DMS53 treated with DMSO at 0.1 percent for 48 hours (cell line): ENCODE measurements around the gene LTBP1.
"Not testable (repeated sequence)": the region's sequence is repeated elsewhere in the genome, so short reads cannot be mapped to it uniquely, and the experiment has no call there.

Source experiments
- DNase-seq: peaks from one replicate; lab custom pipeline; 2025; ENCODE audit not compliant: unreplicated experiment; lab: John Stamatoyannopoulos, UW

LTBP1 gene

GRCh38 chr2:33034784-33035183 is 88.0 kb downstream of the LTBP1 start:
- DNase-seq = no peak

GRCh38 chr2:33038230-33038629 is 91.5 kb downstream of the LTBP1 start:
- no peak for DNase-seq

DNA sequence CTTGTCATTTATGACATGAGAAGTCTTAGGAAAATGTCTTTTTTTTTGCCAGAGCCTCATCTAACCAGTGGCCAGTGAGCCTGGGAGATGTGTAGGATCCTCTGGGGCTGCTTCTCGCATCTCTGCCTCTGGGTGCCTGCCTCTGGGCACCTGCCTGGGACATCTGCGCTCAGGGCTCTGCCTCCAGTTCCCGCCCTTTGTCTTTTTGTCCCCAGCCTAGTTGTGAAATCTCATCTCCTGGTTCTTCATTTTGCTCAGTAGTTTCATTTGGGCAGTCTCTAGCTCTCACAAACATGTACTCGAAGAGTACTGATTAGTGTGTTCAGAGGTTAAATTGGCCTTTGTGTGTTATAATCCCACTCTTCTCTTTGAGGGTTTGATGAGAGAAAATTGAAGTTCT is 92.0 kb downstream of the LTBP1 start:
- no peak for DNase-seq

GRCh38 chr2:33040541-33040940 is 93.8 kb downstream of the LTBP1 start:
- DNase-seq = no peak

GRCh38 chr2:33042265-33042664 is 95.5 kb downstream of the LTBP1 start:
- no peak for DNase-seq

- DNase-seq = no peak
These were observed 96.1 kb downstream of the LTBP1 start for GRCh38 chr2:33042819-33043218.

GRCh38 chr2:33047939-33048338 is 101.2 kb downstream of the LTBP1 start:
- no peak for DNase-seq

- DNase-seq = no peak
These were observed 105.0 kb downstream of the LTBP1 start for GRCh38 chr2:33051586-33052360.

- no peak for DNase-seq
These were observed 105.6 kb downstream of the LTBP1 start for GRCh38 chr2:33052361-33052735.

GRCh38 chr2:33052795-33053194 is 106.0 kb downstream of the LTBP1 start:
- DNase-seq = not testable (repeated sequence)

DNA sequence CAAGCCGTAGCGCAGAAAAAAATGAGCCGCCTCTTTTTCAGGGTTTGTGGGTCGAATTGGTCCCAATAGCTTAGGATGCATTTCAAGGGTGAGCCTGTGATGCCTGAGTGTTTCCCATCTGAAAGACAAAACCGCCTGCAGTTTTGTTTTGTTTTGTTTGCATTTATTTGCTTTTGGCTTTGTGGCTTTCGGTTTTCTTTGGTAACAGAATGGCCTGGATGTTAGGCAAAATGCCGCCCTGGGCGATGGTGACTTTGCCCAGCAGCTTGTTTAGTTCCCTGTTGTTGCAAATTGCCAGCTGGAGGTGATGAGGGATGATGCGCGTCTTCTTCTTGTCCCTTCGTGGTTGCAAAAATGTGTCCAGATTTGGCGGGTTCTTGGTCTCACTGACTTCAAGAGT is 109.4 kb downstream of the LTBP1 start:
- DNase-seq = no peak

GRCh38 chr2:33057307-33058028 is 110.7 kb downstream of the LTBP1 start:
- not testable (repeated sequence) for DNase-seq

DNA sequence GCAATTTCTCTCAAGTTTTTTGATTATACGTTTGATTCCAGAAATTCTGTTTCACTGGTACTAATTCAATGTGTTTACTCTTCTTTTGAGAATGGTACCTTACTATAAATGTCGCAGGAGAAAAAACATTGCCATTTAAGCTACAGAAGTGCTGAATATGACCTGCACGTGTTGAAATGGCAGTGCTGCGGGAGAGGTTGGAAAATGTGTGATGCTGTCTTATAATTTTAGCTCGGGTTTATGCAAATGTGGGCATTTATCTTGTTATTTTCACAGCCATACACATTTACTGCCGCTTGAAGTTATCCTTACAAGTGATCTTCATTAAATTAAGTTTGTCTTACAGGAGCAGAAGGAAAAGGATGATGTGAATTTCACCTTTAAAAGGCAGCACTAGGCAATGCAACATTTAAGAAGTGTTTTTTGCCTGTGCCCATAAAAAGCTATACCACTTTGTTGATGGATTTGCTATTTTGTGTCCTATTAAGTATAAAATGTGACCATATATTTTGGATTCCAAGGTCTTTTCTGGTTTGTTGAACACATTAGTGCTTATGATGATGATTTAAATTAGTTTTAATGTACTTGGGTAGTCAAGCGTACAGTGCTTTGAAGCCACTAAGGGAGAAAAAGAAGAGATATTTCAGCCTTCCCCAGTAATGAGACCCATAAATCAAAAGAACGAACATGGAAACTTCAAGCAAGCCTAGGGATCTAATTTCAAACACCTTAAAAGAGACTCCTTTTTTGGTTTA is 112.1 kb downstream of the LTBP1 start:
- DNase-seq = no peak

- no peak for DNase-seq
These were observed 112.9 kb downstream of the LTBP1 start for GRCh38 chr2:33059471-33060156.

- no peak for DNase-seq
These were observed 113.7 kb downstream of the LTBP1 start for GRCh38 chr2:33060405-33060804.

- DNase-seq = no peak
These were observed 116.0 kb downstream of the LTBP1 start for GRCh38 chr2:33062665-33063250.

GRCh38 chr2:33064349-33064801 is 117.6 kb downstream of the LTBP1 start:
- no peak for DNase-seq

GRCh38 chr2:33067598-33067997 is 120.8 kb downstream of the LTBP1 start:
- no peak for DNase-seq

DNA sequence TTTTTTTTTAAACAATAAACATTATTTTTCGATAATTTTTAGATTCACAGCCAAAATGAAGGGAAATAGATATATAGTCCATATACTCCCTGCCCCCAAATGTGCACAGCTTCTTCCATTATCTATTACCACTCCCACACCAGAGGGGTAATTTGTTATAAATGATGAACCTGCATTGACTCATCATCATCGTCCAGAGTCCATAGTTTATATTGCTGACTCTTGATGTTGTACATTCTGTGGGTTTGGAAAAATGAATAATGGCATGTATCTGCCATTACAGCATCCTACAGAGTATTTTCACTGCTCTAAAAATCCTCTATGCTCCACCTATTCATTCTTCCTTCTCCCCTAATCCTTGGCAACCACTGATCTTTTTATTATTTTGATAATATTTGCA is 121.5 kb downstream of the LTBP1 start:
- DNase-seq = no peak

DNA sequence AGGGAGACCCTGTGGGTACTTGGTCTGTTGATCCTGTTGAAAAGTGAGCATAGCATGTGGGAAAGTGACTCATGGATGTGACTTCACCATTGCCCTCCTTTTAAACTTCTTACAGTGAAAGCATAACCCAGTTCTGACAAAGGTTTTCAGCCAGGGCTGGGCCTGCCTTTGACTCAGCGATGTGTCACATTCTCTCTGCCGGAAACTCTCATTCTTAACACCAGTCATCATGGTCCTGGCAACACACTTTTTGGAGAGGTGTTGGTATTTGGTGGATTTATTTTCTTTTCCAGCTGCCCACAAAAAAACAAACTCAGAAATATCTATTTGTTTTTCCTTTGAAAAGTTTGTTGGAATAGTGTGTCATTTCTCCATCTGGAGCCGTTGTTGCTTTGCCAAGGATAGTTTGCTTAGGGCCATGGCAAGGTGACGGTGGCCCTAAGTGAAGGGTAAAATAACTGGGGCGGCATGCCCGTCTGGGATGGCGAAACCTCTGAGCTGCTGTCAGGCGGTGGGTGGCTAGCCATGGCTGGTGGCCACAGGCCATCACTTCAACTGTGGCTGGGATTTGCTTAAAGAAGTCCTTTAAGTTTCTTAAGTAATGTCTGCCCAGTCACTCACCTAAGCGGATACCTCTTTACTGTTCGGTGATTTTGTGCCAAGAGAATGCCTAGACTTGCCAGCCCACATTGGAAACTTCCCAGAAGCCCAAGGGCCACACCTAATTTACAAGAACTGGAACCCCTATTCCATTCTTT is 123.3 kb downstream of the LTBP1 start:
- DNase-seq = no peak
